HEK293T (cell line): ENCODE measurements around the gene NR2C1.
"Not testable (repeated sequence)": the region's sequence is repeated elsewhere in the genome, so short reads cannot be mapped to it uniquely, and the experiment has no call there.

Experiments
- CTCF ChIA-PET: fragments of 350-600 bp; formaldehyde crosslinking; extraction: SDS; loops from one replicate; lab custom pipeline; 2021; ENCODE audit warnings: antibody characterized with exemption, inconsistent platforms; lab: Yijun Ruan, JAX
- POLR2A ChIA-PET: fragments of 350-600 bp; formaldehyde crosslinking; extraction: SDS; loops from one replicate; lab custom pipeline; 2020; ENCODE audit warnings: antibody characterized with exemption, inconsistent platforms; lab: Yijun Ruan, JAX
- DNase-seq: peaks from one replicate; pipeline ENCODE4 v3.0.0; 2012; ENCODE audit warnings: mixed read lengths; ENCODE audit errors: extremely low spot score
- ARNT ChIP-seq: fragments of 450-650 bp; IDR thresholded peaks from 2 replicates; pipeline ENCODE4 v1.6.1; 2017; ENCODE audit warnings: mild to moderate bottlenecking
- BHLHE40 ChIP-seq: fragments of 450-650 bp; IDR thresholded peaks from 2 replicates; pipeline ENCODE4 v1.6.1; 2016; ENCODE audit warnings: mild to moderate bottlenecking, moderate library complexity, borderline replicate concordance
- CTBP1 ChIP-seq: fragments of 450-650 bp; IDR thresholded peaks from 2 replicates; pipeline ENCODE4 v1.6.1; 2016; ENCODE audit warnings: borderline replicate concordance
- ELF4 ChIP-seq: fragments of 450-650 bp; IDR thresholded peaks from 2 replicates; pipeline ENCODE4 v1.6.1; 2017; ENCODE audit warnings: antibody characterized with exemption
- FOXA1 ChIP-seq: fragments of 450-650 bp; IDR thresholded peaks from 2 replicates; pipeline ENCODE4 v1.6.1; 2016; ENCODE audit warnings: mild to moderate bottlenecking
- FOXK2 ChIP-seq: fragments of 450-650 bp; IDR thresholded peaks from 2 replicates; pipeline ENCODE4 v1.6.1; 2016; ENCODE audit warnings: mild to moderate bottlenecking
- FOXM1 ChIP-seq: fragments of 450-650 bp; IDR thresholded peaks from 2 replicates; pipeline ENCODE4 v1.6.1; 2017; ENCODE audit warnings: mild to moderate bottlenecking, borderline replicate concordance
- HDGF ChIP-seq: fragments of 450-650 bp; IDR thresholded peaks from 2 replicates; pipeline ENCODE4 v1.6.1; 2017; ENCODE audit warnings: antibody characterized with exemption, borderline replicate concordance
- L3MBTL2 ChIP-seq: fragments of 450-650 bp; conservative IDR thresholded peaks from 2 replicates; pipeline ENCODE4 v1.6.1; 2016; ENCODE audit warnings: mild to moderate bottlenecking
- LEF1 ChIP-seq: fragments of 450-650 bp; IDR thresholded peaks from 2 replicates; pipeline ENCODE4 v1.6.1; 2017; ENCODE audit warnings: mild to moderate bottlenecking, borderline replicate concordance
- NFRKB ChIP-seq: fragments of 450-650 bp; IDR thresholded peaks from 2 replicates; pipeline ENCODE4 v1.6.1; 2016; ENCODE audit warnings: mild to moderate bottlenecking, moderate library complexity
- PKNOX1 ChIP-seq: fragments of 450-650 bp; IDR thresholded peaks from 2 replicates; pipeline ENCODE4 v1.6.1; 2016
- SP1 ChIP-seq: fragments of 450-650 bp; IDR thresholded peaks from 2 replicates; pipeline ENCODE4 v1.6.1; 2017
- SUZ12 ChIP-seq: fragments of 450-650 bp; IDR thresholded peaks from 2 replicates; pipeline ENCODE4 v1.6.1; 2016; ENCODE audit warnings: mild to moderate bottlenecking
- TARDBP ChIP-seq: fragments of 450-650 bp; IDR thresholded peaks from 2 replicates; pipeline ENCODE4 v1.6.1; 2016
- ZNF384 ChIP-seq: fragments of 450-650 bp; IDR thresholded peaks from 2 replicates; pipeline ENCODE4 v1.6.1; 2016

Gene NR2C1

GRCh38 chr12:95100264-95101190, 27.1 kb upstream of the NR2C1 start:
- no peak for DNase-seq
- CTCF ChIA-PET = no interaction called here
- POLR2A ChIA-PET = no interaction called here
- TF ChIP-seq FOXK2 = no peak
- TF ChIP-seq BHLHE40 = no peak
- TF ChIP-seq L3MBTL2 = no peak
- TF ChIP-seq LEF1 = no peak
- no peak for TF ChIP-seq TARDBP
- TF ChIP-seq ELF4 = no peak
- no peak for TF ChIP-seq ZNF384
- no peak for TF ChIP-seq FOXM1
- TF ChIP-seq CTBP1 = no peak
- TF ChIP-seq NFRKB = no peak
- TF ChIP-seq SUZ12 = no peak
- TF ChIP-seq FOXA1 = no peak

GRCh38 chr12:95099270-95099790, 25.9 kb upstream of the NR2C1 start:
- ChIA-PET CTCF (no interaction called here), POLR2A (interaction anchor here (0.9 kb wide), 1 partner anchor 27 kb away, joined by 3 read pairs; no protein-coding TSS in a partner anchor)
- no peak for DNase-seq
- TF ChIP-seq CTBP1 (no peak), LEF1 (no peak), SP1 (no peak), ZNF384 (no peak), FOXA1 (no peak), FOXK2 (no peak), PKNOX1 (no peak), HDGF (no peak), NFRKB (no peak), ARNT (no peak), BHLHE40 (no peak), ELF4 (no peak), FOXM1 (no peak), L3MBTL2 (no peak), TARDBP (no peak), SUZ12 (no peak)

GRCh38 chr12:95096852-95097251, 23.4 kb upstream of the NR2C1 start:
- POLR2A ChIA-PET = no interaction called here
- CTCF ChIA-PET = no interaction called here
- no peak for DNase-seq

GRCh38 chr12:95096378-95096777, 23.0 kb upstream of the NR2C1 start:
- CTCF ChIA-PET = no interaction called here

More at GRCh38 chr12:95096852-95097251, 23.4 kb upstream of the NR2C1 start:
- TF ChIP-seq SUZ12 (no peak), HDGF (no peak), CTBP1 (no peak), ARNT (no peak), SP1 (no peak), ZNF384 (no peak), LEF1 (no peak), FOXA1 (no peak)

GRCh38 chr12:95095866-95096265, 22.4 kb upstream of the NR2C1 start:
- POLR2A ChIA-PET, DNase-seq, CTCF ChIA-PET: not testable (repeated sequence)

More at GRCh38 chr12:95096378-95096777, 23.0 kb upstream of the NR2C1 start:
- POLR2A ChIA-PET = no interaction called here
- TF ChIP-seq NFRKB (no peak), CTBP1 (no peak), ZNF384 (no peak)
- DNase-seq = no peak

GRCh38 chr12:95089462-95089861, 16.0 kb upstream of the NR2C1 start:
- ChIA-PET CTCF (no interaction called here), POLR2A (no interaction called here)
- no peak for DNase-seq
- TF ChIP-seq CTBP1 = no peak
- no peak for TF ChIP-seq BHLHE40
- TF ChIP-seq FOXA1 = no peak
- no peak for TF ChIP-seq NFRKB
- TF ChIP-seq HDGF = no peak
- TF ChIP-seq L3MBTL2 = no peak

- no peak for DNase-seq
- TF ChIP-seq SP1 (no peak), ELF4 (no peak), HDGF (no peak), L3MBTL2 (no peak), BHLHE40 (no peak), FOXK2 (no peak), ARNT (no peak), FOXA1 (no peak), CTBP1 (no peak), PKNOX1 (no peak), SUZ12 (no peak), NFRKB (no peak), ZNF384 (no peak)
- ChIA-PET CTCF (no interaction called here), POLR2A (no interaction called here)
These were observed 15.0 kb upstream of the NR2C1 start for GRCh38 chr12:95088379-95088778.
